Colonic mucosa (tissue), 4 donors: Measurements from ENCODE around the gene TRAPPC13. TPM values are rescaled to one million over a fixed set of nuclear protein-coding genes. Genes with fewer than 3 reads are reported as not detected.
"Not testable (repeated sequence)": the region's sequence is repeated elsewhere in the genome, so short reads cannot be mapped to it uniquely, and the experiment has no call there.

Experiments
- DNase-seq: peaks from one replicate; pipeline ENCODE4 v3.0.0-alpha.2; 2020
- H3K27ac ChIP-seq: fragments of 200-600 bp; one replicate; pipeline ENCODE4 v1.8.0; 2021
- H3K27me3 ChIP-seq: fragments of 200-600 bp; one replicate; pipeline ENCODE4 v1.8.0; 2021
- H3K36me3 ChIP-seq: fragments of 200-600 bp; one replicate; pipeline ENCODE4 v1.8.0; 2021
- H3K4me1 ChIP-seq: fragments of 200-600 bp; one replicate; pipeline ENCODE4 v1.8.0; 2021; ENCODE audit warnings: mild to moderate bottlenecking
- H3K4me3 ChIP-seq: fragments of 200-600 bp; one replicate; pipeline ENCODE4 v1.8.0; 2021
- H3K9ac ChIP-seq, 2 donors: one replicate each; pipeline ENCODE4 v1.7.0; 2013; ENCODE audit warnings: control low read depth in 2 of 2, low read depth in 2 of 2, low read length in 2 of 2
- H3K9me3 ChIP-seq: fragments of 200-600 bp; one replicate; pipeline ENCODE4 v1.8.0; 2021
- CTCF ChIP-seq: fragments of 200-600 bp; IDR thresholded peaks from one replicate; pipeline ENCODE4 v1.8.0; 2022; ENCODE audit warnings: antibody characterized with exemption, mild to moderate bottlenecking
- intact Hi-C: fragments of 100-400 bp; cut with DNase I; formaldehyde crosslinking; loops from one replicate; pipeline ENCODE4 v1.14.1; 2022
- total RNA-seq, 2 donors: library from RNA; stranded (reverse); fragmentation: NEBNext Ultra II Directional in 1 of 2; extraction: Animal tissue kit (Norgen Biotek cat#: 25700) in 1 of 2; gene quantifications; one replicate each; pipeline ENCODE4 v1.2.1, GENCODE V29; 2021
- donor health status: healthy.
- donor health status: DM: no; HTN: no; CAD: no.
- donor health status: DM: no; HTN: no; CAD: no.

Gene TRAPPC13
- total RNA-seq, 2 donors from 2014 or later, result 20.1 to 23.6 TPM

DNA sequence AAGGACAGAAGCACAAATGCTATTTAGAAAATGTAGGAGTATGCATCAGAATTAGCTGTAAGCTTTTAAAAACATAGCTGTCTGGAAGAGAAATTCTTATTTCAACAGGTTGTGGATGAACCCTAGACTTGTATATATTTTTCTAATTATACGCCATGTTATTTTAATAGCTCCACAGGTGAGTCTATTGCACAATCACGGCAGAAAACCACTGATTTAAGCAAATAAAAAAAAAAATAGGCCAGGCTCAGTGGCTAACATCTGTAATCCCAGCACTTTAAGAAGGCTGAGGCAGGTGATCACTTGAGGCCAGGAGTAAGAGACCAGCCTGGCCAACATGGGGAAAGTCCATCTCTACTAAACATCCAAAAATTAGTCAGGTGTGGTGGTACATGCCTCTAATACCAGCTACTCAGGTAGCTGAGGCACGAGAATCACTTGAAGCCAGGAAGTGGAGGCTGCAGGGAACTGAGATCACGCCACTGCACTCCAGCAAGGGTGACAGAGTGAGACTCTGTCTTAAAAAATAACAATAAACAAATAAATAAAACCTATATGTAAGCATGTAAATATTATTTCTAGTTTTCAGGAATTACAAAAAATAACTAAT is 12.4 kb upstream of the TRAPPC13 start:
- H3K36me3 ChIP-seq, result peaks cover 4% of the 10 kb centered on the region
- DNase-seq, result no peak
- TF ChIP-seq CTCF, result no peak
- intact Hi-C loops, result no loop called here
- no peak overlapping the region for H3K27ac ChIP-seq
- no peak overlapping the region for H3K9ac ChIP-seq
- H3K27me3 ChIP-seq, result no peaks in the 10 kb centered on the region
- H3K4me3 ChIP-seq, result no peak overlapping the region
- H3K4me1 ChIP-seq, result no peaks in the 10 kb centered on the region
- no peaks in the 10 kb centered on the region for H3K9me3 ChIP-seq

DNA sequence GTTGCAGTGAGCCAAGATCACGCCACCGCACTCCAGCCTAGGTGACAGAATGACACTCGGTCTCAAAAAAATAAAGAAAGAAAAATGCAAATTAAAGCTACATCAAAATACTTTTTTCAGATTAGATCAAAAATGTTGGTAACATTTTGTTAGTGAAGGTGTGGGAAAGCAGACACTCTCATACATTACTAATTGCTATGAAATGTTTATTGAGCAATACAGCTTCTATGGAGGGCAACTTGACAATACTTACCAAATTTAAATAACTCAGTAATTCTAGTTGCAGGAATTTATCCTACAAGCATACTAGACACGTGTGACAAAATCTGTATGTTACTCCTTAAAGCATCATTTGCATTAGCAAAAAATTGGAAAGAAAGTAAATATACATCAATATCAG is 4.8 kb upstream of the TRAPPC13 start:
- Histone ChIP-seq H3K27ac (no peak overlapping the region), H3K4me1 (peaks cover 10% of the 10 kb centered on the region), H3K9ac (no peak overlapping the region), H3K4me3 (no peak overlapping the region), H3K36me3 (no peaks in the 10 kb centered on the region), H3K27me3 (no peaks in the 10 kb centered on the region), H3K9me3 (no peaks in the 10 kb centered on the region)
- intact Hi-C loops, result loop anchor here (10.0 kb wide), 1 partner anchor 55 kb away; the partner anchor contains the start of genes CENPK and PPWD1
- DNase-seq, result no peak
- TF ChIP-seq CTCF, result no peak

- H3K27ac ChIP-seq, H3K9ac ChIP-seq, H3K36me3 ChIP-seq, DNase-seq, H3K4me3 ChIP-seq, H3K9me3 ChIP-seq, H3K27me3 ChIP-seq: not testable (repeated sequence)
- peaks cover 18% of the 10 kb centered on the region for H3K4me1 ChIP-seq
- intact Hi-C loops, result loop anchor here (10.0 kb wide), 1 partner anchor 57 kb away; the partner anchor contains the start of genes CENPK and PPWD1
Observed at GRCh38 chr5:65621961-65622360, 2.9 kb upstream of the TRAPPC13 start.

DNA sequence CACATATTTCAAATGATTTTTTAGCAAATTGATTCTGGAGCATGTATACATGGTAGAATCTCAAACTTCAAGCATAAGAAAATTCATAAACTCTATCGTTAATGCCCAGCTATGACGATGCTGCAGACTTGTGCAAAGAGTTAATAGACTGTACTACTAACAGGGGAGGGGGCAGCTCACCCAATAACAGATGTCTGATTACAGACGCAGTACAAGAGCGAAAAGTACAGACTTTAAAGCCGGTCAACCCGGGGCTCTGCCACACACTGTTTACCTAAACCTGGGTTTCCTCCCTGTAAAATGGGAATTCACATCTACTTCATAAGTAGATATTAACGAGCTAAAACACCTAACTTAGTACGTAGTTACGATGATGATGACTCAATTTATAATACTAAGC is 1.3 kb upstream of the TRAPPC13 start:
- Histone ChIP-seq H3K4me1 (peaks cover 18% of the 10 kb centered on the region), H3K27ac (peak overlapping the region; percentile 81), H3K9me3 (no peaks in the 10 kb centered on the region), H3K27me3 (no peaks in the 10 kb centered on the region), H3K4me3 (peak overlapping the region; percentile 75), H3K36me3 (no peaks in the 10 kb centered on the region), H3K9ac (peak overlapping the region; percentile 84 to 86)
- no peak for TF ChIP-seq CTCF
- intact Hi-C loops, result loop anchor here (10.0 kb wide), 1 partner anchor 59 kb away; the partner anchor contains the start of genes CENPK and PPWD1
- peak; percentile 18 for DNase-seq

GRCh38 chr5:65624025-65624570 is 729 bp upstream of the TRAPPC13 start, which contains the start of gene TRIM23:
Gene TRIM23 (minus strand): TSS chr5:65624333. CDS start chr5:65624274, 59 bp downstream.
- intact Hi-C loops, result loop anchor here (10.0 kb wide), 1 partner anchor 59 kb away; the partner anchor contains the start of genes CENPK and PPWD1
- H3K4me3 ChIP-seq, result peak within 1 kb of the TSS; percentile 75
- H3K9ac ChIP-seq, result peak within 1 kb of the TSS; percentile 84 to 86
- H3K27me3 ChIP-seq, result no peaks in the 10 kb centered on the region
- H3K36me3 ChIP-seq, result no peaks in the 10 kb centered on the region
- H3K9me3 ChIP-seq, result no peaks in the 10 kb centered on the region
- H3K4me1 ChIP-seq, result peaks cover 18% of the 10 kb centered on the region
- peak within 1 kb of the TSS; percentile 81 for H3K27ac ChIP-seq
- no peak for TF ChIP-seq CTCF
- DNase-seq, result peak; percentile 93

- Histone ChIP-seq H3K9me3 (no peaks in the 10 kb centered on the region), H3K4me3 (peak overlapping the region; percentile 75), H3K36me3 (no peaks in the 10 kb centered on the region), H3K27ac (no peak overlapping the region), H3K9ac (no peak overlapping the region), H3K4me1 (peaks cover 18% of the 10 kb centered on the region), H3K27me3 (no peaks in the 10 kb centered on the region)
- intact Hi-C loops, result loop anchor here (10.0 kb wide), 1 partner anchor 61 kb away; the partner anchor contains the start of genes CENPK and PPWD1
- no peak for TF ChIP-seq CTCF
- DNase-seq, result no peak
Observed at GRCh38 chr5:65625743-65626142, 916 bp downstream of the TRAPPC13 start.
